Hepatocyte (in vitro differentiated cells): ENCODE data around the gene ZNF746.

Experiments used
- CTCF ChIP-seq: fragments of 200-600 bp; sonication (generic); IDR thresholded peaks from 2 replicates; pipeline ENCODE4 v1.5.1; 2016; ENCODE audit warnings: antibody characterized with exemption, mild to moderate bottlenecking; ENCODE audit not compliant: poor library complexity
- EZH2 ChIP-seq: fragments of 200-600 bp; sonication (generic); IDR thresholded peaks from 2 replicates; pipeline ENCODE4 v1.6.1; 2016; ENCODE audit warnings: antibody characterized with exemption, mild to moderate bottlenecking, borderline replicate concordance
- EZH2phosphoT487 ChIP-seq: fragments of 200-600 bp; sonication (generic); IDR thresholded peaks from one replicate; pipeline ENCODE4 v1.6.1; 2018; ENCODE audit warnings: antibody characterized with exemption, mild to moderate bottlenecking, low read depth, moderate library complexity; ENCODE audit not compliant: unreplicated experiment, severe bottlenecking

- TF ChIP-seq CTCF (peak; percentile 69), EZH2 (no peak), EZH2phosphoT487 (no peak)
Observed at GRCh38 chr7:149460493-149461277, 36.9 kb downstream of the ZNF746 start, which contains the start of gene ZNF777.
